ENCODE measurements around the gene PCDHGB7.
"Not testable (repeated sequence)": the region's sequence is repeated elsewhere in the genome, so short reads cannot be mapped to it uniquely, and the experiment has no call there.

PCDHGB7 gene

DNA sequence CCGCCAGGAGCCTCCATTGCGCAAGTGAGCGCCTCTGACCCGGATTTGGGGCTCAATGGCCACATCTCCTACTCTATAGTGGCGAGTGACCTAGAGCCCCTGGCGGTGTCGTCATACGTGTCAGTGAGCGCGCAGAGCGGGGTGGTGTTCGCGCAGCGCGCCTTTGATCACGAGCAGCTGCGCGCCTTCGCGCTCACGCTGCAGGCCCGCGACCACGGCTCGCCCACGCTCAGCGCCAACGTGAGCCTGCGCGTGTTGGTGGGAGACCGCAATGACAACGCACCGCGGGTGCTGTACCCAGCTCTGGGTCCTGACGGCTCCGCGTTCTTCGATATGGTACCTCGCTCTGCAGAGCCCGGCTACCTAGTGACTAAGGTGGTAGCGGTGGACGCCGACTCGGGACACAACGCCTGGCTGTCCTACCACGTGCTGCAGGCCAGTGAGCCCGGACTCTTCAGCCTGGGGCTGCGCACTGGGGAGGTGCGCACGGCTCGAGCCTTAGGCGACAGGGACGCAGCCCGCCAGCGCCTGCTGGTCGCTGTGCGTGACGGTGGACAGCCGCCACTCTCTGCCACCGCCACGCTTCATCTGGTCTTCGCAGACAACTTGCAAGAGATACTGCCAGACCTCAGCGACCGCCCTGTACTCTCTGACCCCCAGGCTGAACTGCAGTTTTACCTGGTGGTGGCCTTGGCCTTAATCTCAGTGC, 7.7 kb upstream of the PCDHGB7 start:
- Histone ChIP-seq H3K9me3 (peaks cover 20% of the 10 kb centered on the region), H3K27ac (no peak overlapping the region), H3K4me3 (ENCODE audit: low read depth in 1 of 2, low read length in 1 of 2) (no peak overlapping the region), H3K4me1 (ENCODE audit: control insufficient read depth in 1 of 2, insufficient read depth in 1 of 2, low read depth in 1 of 2, low read length in 1 of 2) (peaks cover 0 to 7% of the 10 kb centered on the region in 2 experiments), H3K27me3 (peaks cover 100% of the 10 kb centered on the region), H3K36me3 (no peaks in the 10 kb centered on the region)
- TF ChIP-seq, protein P1, sequence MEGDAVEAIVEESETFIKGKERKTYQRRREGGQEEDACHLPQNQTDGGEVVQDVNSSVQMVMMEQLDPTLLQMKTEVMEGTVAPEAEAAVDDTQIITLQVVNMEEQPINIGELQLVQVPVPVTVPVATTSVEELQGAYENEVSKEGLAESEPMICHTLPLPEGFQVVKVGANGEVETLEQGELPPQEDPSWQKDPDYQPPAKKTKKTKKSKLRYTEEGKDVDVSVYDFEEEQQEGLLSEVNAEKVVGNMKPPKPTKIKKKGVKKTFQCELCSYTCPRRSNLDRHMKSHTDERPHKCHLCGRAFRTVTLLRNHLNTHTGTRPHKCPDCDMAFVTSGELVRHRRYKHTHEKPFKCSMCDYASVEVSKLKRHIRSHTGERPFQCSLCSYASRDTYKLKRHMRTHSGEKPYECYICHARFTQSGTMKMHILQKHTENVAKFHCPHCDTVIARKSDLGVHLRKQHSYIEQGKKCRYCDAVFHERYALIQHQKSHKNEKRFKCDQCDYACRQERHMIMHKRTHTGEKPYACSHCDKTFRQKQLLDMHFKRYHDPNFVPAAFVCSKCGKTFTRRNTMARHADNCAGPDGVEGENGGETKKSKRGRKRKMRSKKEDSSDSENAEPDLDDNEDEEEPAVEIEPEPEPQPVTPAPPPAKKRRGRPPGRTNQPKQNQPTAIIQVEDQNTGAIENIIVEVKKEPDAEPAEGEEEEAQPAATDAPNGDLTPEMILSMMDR (IDR thresholded peaks at IDR 0.05) = no peak

- TF ChIP-seq, protein P1 (IDR thresholded peaks at IDR 0.05) = no peak
- Histone ChIP-seq H3K27ac (no peak overlapping the region), H3K4me1 (ENCODE audit: control insufficient read depth in 1 of 2, insufficient read depth in 1 of 2, low read depth in 1 of 2, low read length in 1 of 2) (peaks cover 0 to 7% of the 10 kb centered on the region in 2 experiments), H3K4me3 (ENCODE audit: low read depth in 1 of 2, low read length in 1 of 2) (no peak overlapping the region), H3K27me3 (peaks cover 100% of the 10 kb centered on the region), H3K36me3 (no peaks in the 10 kb centered on the region), H3K9me3 (peaks cover 20% of the 10 kb centered on the region)
Observed at GRCh38 chr5:141411575-141411974, 5.9 kb upstream of the PCDHGB7 start.

DNA sequence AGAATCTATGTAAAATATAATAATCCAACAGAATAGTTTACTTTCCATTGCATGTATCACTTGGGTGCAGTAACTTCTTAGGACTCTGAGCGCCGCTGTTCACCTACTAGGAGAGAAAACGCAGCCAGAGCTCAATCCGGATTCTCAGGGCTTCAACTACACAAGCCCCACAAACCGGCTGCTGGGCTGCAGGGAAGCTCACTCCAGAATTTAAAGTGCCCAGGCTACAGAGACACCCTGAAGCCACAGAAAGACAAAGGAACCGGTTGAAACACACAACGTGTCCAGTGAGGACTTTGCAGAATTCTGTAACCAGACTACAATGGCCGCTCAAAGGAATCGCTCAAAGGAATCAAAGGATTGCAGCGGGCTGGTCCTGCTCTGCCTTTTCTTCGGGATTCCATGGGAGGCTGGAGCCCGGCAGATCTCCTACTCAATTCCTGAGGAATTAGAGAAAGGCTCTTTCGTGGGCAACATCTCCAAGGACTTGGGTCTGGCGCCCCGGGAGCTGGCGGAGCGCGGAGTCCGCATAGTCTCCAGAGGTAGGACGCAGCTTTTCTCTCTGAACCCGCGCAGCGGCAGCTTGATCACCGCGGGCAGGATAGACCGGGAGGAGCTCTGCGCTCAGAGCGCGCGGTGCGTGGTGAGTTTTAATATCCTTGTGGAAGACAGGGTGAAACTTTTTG, 4.5 kb upstream of the PCDHGB7 start, which contains the start of gene PCDHGA10:
Gene PCDHGA10 (plus strand): TSS at position 134 of the 686 bp plus-strand sequence. CDS start 189 bp downstream, at position 323.
- H3K27me3 ChIP-seq = peaks cover 100% of the 10 kb centered on the region
- TF ChIP-seq, protein P1 (IDR thresholded peaks at IDR 0.05) = no peak
- H3K36me3 ChIP-seq = no peaks in the 10 kb centered on the region
- H3K4me3 ChIP-seq (ENCODE audit: low read depth in 1 of 2, low read length in 1 of 2) = peak within 1 kb of the TSS; percentile 19 to 30
- peaks cover 19% of the 10 kb centered on the region for H3K9me3 ChIP-seq
- peaks cover 7 to 14% of the 10 kb centered on the region in 2 experiments for H3K4me1 ChIP-seq (ENCODE audit: control insufficient read depth in 1 of 2, insufficient read depth in 1 of 2, low read depth in 1 of 2, low read length in 1 of 2)
- no peak within 1 kb of the TSS for H3K27ac ChIP-seq

- no peak overlapping the region for H3K4me3 ChIP-seq (ENCODE audit: low read depth in 1 of 2, low read length in 1 of 2)
- H3K4me1 ChIP-seq (ENCODE audit: control insufficient read depth in 1 of 2, insufficient read depth in 1 of 2, low read depth in 1 of 2, low read length in 1 of 2) = peaks cover 8 to 14% of the 10 kb centered on the region in 2 experiments
- H3K9me3 ChIP-seq = peaks cover 14% of the 10 kb centered on the region
- H3K27ac ChIP-seq = no peak overlapping the region
- H3K36me3 ChIP-seq = no peaks in the 10 kb centered on the region
- TF ChIP-seq, protein P1 (IDR thresholded peaks at IDR 0.05) = no peak
- H3K27me3 ChIP-seq = peaks cover 100% of the 10 kb centered on the region
Observed at GRCh38 chr5:141413540-141414069, 3.9 kb upstream of the PCDHGB7 start.

DNA sequence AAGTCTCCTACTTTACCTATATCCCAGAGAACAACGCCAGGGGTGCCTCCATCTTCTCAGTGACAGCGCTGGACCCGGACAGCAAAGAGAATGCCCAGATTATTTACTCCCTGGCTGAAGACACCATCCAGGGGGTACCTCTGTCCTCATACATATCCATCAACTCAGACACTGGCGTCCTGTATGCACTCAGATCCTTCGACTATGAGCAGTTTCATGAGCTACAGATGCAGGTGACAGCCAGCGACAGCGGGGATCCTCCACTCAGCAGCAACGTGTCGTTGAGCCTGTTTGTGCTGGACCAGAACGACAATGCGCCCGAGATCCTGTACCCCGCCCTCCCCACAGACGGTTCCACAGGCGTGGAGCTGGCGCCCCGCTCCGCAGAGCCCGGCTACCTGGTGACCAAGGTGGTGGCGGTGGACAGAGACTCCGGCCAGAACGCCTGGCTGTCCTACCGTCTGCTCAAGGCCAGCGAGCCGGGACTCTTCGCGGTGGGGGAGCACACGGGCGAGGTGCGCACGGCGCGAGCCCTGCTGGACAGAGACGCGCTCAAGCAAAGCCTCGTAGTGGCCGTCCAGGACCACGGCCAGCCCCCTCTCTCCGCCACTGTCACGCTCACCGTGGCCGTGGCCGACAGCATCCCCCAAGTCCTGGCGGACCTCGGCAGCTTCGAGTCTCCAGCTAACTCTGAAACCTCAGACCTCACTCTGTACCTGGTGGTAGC, 2.8 kb upstream of the PCDHGB7 start:
- not testable (repeated sequence) for H3K27ac ChIP-seq; H3K36me3 ChIP-seq; H3K4me3 ChIP-seq (ENCODE audit: low read depth in 1 of 2, low read length in 1 of 2)
- H3K9me3 ChIP-seq = peaks cover 11% of the 10 kb centered on the region
- H3K27me3 ChIP-seq = peaks cover 100% of the 10 kb centered on the region
- peaks cover 8 to 14% of the 10 kb centered on the region in 2 experiments for H3K4me1 ChIP-seq (ENCODE audit: control insufficient read depth in 1 of 2, insufficient read depth in 1 of 2, low read depth in 1 of 2, low read length in 1 of 2)

GRCh38 chr5:141415275-141415618, 2.2 kb upstream of the PCDHGB7 start:
- not testable (repeated sequence) for H3K9me3 ChIP-seq; H3K4me3 ChIP-seq (ENCODE audit: low read depth in 1 of 2, low read length in 1 of 2); H3K36me3 ChIP-seq; H3K27ac ChIP-seq
- Histone ChIP-seq H3K4me1 (ENCODE audit: control insufficient read depth in 1 of 2, insufficient read depth in 1 of 2, low read depth in 1 of 2, low read length in 1 of 2) (peaks cover 8 to 14% of the 10 kb centered on the region in 2 experiments), H3K27me3 (peaks cover 100% of the 10 kb centered on the region)

All from neutrophil (primary cell).